GM21390 (cell line): ENCODE data around the gene ZNF776.
A peak's percentile ranks its signal among the peaks of the same experiment; 100 is the strongest.
"Not testable (repeated sequence)": the region's sequence is repeated elsewhere in the genome, so short reads cannot be mapped to it uniquely, and the experiment has no call there.

ENCODE experiments used
- ATAC-seq: cut with Tn5 transposase; IDR thresholded peaks from one replicate; pipeline ENCODE4 v1.9.1; 2021; ENCODE audit not compliant: unreplicated experiment

The ZNF776 gene

GRCh38 chr19:57746580-57747471 is at the start of gene ZNF776:
Gene ZNF776, plus strand, starts transcription at chr19:57746815. Its CDS starts 244 bp downstream, at chr19:57747059.
- peak; percentile 98 for ATAC-seq

- ATAC-seq, result no peak
These were observed 45.0 kb upstream of the ZNF776 start for GRCh38 chr19:57701625-57702024.

DNA sequence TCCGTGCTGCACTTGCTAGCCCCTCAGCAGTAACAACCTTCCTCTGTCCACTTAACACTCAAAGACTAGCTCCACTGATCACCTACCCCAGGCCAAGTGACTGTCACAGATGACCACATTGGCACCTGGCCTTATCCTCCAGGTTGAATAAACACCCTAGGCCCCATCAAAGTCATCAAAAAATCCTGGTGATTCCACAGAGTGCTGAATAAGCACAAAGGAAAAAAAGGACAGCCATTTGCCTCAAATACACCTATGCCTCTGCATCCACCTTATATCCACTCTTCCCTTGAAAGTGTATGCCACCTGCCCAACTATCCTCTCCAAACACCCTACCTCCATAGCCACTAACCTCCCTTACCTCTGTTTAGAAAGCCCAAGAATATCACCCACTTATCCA is 40.3 kb upstream of the ZNF776 start:
- ATAC-seq, result no peak

DNA sequence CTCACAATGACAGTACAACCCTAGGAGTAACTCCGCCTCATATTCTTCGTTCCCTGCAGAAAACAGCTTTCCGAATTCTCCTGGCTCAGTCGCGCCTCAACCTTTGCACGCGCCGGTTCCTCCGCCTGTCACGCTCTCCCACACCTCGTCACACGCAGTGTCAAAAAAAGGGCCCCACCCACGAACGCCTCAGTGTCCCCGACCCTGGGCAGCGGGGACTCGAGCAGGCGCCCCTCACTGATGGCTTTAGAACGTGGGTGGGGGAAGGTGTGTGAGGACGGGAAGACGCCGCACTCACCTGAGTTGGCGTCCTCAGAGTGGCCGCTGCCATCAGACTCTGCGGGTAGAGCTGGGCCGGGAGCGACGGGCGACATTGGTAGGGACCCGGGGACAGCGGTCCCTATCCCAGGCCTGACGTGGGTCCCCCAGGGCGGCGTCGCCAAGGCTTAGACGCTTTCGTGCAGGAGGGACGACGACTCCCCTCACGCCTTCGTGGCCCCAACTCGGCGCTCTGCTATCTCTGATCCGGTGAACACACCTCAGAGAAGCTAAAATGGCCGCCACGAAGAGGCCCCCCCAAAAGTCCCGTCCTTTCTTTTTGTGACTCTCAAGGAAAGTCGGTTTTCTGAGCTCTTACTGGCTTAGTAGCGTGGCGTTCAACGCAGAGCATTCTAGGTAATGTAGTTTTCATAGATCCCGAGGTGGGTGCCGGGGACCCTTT is 37.8 kb upstream of the ZNF776 start, which contains the start of gene ZNF154:
Gene ZNF154 (minus strand): TSS at position 564 of the 721 bp plus-strand sequence. CDS start 233 bp downstream, at position 331.
- ATAC-seq, result no peak

DNA sequence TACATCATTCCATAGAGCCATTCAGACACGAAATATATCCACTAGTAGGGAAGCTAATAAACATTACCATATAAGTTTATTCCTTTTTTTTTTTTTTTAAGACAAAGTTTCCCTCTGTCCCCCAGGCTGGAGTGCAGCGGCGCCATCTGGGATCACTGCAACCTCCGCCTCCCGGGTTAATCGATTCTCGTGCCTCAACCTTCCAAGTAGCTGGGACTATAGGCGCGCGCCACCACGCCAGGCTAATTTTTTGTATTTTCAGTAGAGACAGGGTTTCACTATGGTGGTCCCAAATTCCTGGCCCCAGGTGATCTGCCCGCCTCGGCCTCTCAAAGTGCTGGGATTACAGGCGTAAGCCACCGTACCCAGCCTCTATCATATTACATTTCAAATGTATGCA is 37.0 kb upstream of the ZNF776 start:
- no peak for ATAC-seq

- no peak for ATAC-seq
These were observed 34.4 kb upstream of the ZNF776 start for GRCh38 chr19:57712222-57712621.

GRCh38 chr19:57719424-57719823 is 27.2 kb upstream of the ZNF776 start:
- no peak for ATAC-seq

- ATAC-seq, result no peak
These were observed 26.6 kb upstream of the ZNF776 start for GRCh38 chr19:57719901-57720519.

DNA sequence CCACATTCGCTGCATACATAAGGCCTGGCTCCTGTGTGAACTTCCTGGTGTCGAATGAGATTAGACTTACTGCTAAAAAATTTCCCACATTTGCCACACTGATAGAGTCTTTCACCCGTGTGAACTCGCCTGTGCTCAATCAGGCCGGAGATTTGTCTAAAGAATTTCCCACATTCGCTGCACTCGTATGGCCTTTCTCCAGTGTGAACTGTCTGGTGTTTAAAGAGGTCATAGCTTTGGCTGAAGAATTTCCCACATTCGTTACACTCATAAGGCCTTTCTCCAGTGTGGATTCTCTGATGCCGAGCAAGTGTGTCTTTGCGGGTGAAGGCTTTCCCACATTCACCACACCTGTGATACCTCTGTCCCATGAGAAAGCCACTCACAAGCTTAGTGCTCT is 25.7 kb upstream of the ZNF776 start:
- ATAC-seq, result no peak

GRCh38 chr19:57738320-57738719 is 8.3 kb upstream of the ZNF776 start:
- ATAC-seq, result not testable (repeated sequence)

DNA sequence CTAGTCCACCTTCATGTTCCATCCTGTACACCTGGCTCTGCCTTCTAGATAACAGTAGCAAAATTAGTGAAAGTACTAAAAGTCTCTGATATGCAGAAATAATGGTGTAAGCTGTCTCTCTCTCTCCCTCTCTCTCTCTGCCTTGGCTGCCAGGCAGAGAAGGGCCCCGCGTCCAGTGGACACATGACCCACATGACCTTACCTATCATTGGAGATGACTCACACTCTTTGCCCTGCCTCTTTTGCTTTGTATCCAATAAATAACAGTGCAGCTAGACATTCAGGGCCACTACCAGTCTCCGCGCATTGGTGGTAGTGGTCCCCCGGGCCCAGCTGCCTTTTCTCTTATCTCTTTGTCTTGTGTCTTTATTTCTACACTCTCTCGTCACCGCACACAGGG is 7.8 kb upstream of the ZNF776 start:
- not testable (repeated sequence) for ATAC-seq

DNA sequence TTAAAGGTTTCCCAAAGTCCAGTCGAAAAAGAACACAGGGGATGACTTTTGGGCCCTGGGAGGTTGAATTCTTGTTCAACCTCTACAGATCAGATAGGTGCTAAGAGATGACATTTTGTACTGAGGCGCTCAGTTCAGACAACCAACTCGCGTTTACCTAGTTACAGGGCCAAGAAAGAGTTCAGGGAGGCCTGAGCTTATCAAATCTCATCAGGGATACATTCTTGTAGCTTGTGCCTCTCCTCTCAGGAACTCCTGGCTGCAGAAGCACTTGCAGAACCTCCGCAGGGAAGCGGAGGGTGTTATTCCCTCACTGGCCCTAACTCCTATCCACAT is 825 bp downstream of the ZNF776 start:
- no peak for ATAC-seq

- no peak for ATAC-seq
These were observed 1.4 kb downstream of the ZNF776 start for GRCh38 chr19:57748029-57748428.

GRCh38 chr19:57754091-57754673 is 7.6 kb downstream of the ZNF776 start:
- ATAC-seq, result no peak

DNA sequence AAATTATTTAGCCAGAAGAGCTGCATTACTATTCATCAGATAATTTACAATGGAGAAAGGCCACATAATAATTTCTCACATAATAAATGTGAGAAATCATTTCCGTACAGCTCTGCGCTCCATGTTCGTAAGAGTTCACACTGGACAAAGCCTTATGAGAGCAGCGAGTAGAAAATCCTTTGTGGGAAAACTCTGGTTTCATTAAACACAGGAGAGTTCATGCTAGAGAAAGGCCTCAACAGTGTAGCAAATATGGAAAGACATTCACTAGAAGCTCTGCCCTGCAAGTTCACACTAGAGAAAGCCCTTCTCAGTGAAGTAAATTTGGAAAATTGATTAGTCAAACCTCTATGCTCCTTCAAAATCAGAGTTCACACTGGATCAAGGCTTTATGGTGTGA is 8.4 kb downstream of the ZNF776 start:
- ATAC-seq, result no peak

DNA sequence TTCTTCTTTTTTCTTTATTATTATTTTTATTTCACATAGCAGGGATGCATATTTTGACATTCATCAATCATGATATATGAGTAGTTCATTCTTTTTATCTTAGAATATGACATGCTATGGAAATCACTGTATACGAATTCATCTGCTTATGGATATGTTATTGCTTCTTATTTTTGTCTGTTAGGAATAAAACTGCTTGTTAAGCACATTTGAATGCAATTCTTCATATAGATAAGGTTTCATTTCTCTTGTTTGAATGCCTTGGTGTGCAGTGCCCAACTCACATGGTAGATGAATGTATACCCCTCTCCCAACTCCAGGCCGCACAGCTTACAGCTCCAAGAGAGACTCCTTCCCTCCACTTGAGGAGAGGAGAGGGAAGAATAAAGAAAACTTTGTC is 11.3 kb downstream of the ZNF776 start:
- ATAC-seq, result no peak

- ATAC-seq, result no peak
These were observed 12.5 kb downstream of the ZNF776 start for GRCh38 chr19:57759096-57759495.

DNA sequence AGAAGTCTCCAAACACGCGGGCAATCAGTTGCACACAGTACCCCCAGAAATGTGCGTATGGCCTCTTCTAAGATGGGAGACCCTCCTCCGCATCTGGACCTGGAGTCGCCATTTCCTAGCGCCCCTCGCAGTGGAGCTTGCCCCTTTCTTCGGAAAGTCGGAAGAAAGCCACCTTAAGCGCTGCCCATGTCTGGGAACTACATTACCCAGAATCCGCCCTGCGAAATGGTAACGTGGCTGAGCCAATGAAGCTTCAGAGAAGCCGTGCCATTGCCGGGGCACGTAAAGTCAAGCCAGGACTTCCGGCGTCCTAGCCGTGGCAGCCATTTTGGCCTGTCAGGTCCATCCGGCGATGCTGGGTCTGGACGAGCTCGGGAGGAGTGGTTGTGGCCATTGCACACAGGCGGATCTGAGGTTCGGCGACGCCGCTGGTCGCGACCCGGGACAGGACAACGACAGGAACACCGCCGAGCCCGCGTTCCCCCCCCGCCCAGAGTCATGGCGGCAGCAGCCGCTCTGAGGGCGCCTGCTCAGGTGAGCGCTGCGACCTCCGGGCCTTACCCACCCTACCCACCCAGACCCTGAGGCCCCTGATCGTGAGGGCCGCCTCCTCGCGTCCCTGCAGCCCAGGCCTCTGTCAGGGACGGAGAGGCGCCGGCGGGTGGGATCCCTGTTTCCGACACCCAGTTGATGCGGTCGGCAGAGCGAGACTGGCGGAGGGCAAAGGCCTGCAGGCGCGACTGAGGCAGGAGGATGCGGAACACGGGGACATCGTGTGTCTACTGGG is 22.9 kb downstream of the ZNF776 start, which contains the start of gene ZNF586:
Gene ZNF586 (plus strand): TSS at position 332 of the 787 bp plus-strand sequence. CDS start 167 bp downstream, at position 499.
- ATAC-seq, result peak; percentile 95

DNA sequence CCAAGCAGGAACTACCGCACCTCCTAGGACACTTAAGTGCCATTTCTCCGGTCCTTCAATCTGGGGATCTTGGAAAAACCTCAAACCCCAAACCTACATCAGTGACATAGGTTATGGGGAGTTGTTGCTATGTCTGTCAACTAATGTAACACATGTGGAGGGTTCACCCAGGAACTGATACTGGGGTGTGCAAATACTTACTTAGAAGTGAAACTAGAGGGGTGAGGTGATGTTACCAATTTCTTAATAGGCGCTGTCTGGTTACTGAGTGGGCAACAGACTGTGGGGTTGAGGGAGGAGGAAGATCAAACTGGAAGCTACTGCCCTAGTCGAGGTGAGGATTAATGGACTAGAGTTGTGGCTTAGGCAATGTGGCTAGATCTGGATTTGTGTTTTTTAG is 24.8 kb downstream of the ZNF776 start:
- no peak for ATAC-seq

- ATAC-seq, result no peak
These were observed 26.9 kb downstream of the ZNF776 start for GRCh38 chr19:57773488-57773887.
